ENCODE data around the gene RANBP3.

RANBP3 gene

DNA sequence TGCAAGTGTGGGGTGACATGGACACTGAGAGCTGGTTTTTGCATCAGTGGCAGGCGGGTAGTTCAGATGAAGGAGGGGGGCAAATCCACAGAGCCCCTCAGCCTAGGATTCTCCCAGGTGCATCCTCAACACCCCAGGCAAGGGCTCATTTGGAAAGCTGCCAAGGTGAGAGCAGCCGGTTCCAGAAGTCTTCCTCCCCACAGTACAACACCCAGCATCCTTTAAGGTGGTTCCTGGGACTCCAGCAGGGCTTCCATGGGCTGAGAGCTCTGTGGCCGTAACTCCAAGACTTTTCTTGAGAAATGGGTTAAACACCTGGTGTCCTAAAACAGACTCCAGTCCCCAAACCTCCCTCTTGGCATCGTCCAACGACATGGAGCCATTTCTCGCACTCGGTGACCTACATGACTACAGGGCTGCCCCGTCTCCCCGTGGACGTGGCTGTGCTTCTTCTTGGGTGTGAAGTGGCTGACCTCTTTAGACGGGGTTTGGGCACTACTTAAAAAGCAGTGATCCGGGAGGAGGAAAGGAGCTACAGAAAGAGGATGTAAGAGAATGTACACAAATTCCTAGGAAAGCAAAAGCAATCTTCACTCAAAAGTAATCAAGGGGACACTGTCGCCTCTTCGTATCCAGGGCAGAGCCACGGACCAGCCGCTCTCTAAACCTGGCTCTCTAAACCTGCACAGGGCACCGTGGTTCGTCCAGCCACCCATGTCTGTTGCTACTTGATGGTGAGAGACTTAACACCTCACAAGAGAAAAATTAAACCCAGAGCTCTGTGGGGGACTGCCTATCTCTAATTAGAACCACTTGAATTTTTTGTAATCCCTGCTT, 25.5 kb downstream of the RANBP3 start:
- no peak overlapping the region for H3K4me3 ChIP-seq (replicated peaks; ENCODE audit: low read depth, low read length)
- peaks cover 2% of the 10 kb centered on the region for H3K36me3 ChIP-seq (ENCODE audit: control insufficient read depth, insufficient read depth, low read length)
- no peak for DNase-seq (ENCODE audit: extremely low read depth, insufficient read length)
- TF ChIP-seq, protein P1, sequence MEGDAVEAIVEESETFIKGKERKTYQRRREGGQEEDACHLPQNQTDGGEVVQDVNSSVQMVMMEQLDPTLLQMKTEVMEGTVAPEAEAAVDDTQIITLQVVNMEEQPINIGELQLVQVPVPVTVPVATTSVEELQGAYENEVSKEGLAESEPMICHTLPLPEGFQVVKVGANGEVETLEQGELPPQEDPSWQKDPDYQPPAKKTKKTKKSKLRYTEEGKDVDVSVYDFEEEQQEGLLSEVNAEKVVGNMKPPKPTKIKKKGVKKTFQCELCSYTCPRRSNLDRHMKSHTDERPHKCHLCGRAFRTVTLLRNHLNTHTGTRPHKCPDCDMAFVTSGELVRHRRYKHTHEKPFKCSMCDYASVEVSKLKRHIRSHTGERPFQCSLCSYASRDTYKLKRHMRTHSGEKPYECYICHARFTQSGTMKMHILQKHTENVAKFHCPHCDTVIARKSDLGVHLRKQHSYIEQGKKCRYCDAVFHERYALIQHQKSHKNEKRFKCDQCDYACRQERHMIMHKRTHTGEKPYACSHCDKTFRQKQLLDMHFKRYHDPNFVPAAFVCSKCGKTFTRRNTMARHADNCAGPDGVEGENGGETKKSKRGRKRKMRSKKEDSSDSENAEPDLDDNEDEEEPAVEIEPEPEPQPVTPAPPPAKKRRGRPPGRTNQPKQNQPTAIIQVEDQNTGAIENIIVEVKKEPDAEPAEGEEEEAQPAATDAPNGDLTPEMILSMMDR (IDR thresholded peaks at IDR 0.05; ENCODE audit: insufficient read depth, low read length, poor library complexity, severe bottlenecking): no peak
- H3K27me3 ChIP-seq (replicated peaks; ENCODE audit: control insufficient read depth, insufficient read depth, low read length): no peaks in the 10 kb centered on the region

DNA sequence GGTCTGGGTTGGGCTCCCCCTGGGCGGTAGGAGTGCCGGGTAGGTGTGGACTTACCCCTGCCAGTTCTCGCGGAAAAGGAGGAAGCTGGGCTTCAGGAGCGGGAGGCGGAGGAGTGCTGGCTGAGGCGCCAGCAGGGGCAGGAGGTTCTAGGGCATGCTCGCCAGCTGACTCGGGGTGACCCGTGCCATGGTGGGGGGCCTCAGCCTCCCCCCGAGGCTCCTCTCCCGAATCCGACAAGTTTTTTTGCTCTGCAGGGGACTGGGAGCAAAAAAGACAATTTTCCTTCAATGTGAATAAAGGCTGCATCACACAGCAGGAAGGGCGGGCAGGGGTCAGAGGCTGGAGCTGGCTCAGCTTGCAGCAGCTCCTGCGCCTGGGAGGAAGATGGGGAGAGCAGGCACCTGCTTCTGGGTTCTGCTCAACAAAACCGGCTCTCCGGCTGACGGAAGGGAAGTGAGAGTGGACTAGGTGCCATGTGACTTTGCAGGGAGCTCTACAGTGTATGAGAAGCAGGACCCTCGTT, 26.5 kb downstream of the RANBP3 start:
- DNase-seq (ENCODE audit: extremely low read depth, insufficient read length): no peak
- TF ChIP-seq, protein P1 (IDR thresholded peaks at IDR 0.05; ENCODE audit: insufficient read depth, low read length, poor library complexity, severe bottlenecking): no peak
- H3K36me3 ChIP-seq (ENCODE audit: control insufficient read depth, insufficient read depth, low read length): peaks cover 5% of the 10 kb centered on the region
- H3K27me3 ChIP-seq (replicated peaks; ENCODE audit: control insufficient read depth, insufficient read depth, low read length): no peaks in the 10 kb centered on the region
- no peak overlapping the region for H3K4me3 ChIP-seq (replicated peaks; ENCODE audit: low read depth, low read length)

DNA sequence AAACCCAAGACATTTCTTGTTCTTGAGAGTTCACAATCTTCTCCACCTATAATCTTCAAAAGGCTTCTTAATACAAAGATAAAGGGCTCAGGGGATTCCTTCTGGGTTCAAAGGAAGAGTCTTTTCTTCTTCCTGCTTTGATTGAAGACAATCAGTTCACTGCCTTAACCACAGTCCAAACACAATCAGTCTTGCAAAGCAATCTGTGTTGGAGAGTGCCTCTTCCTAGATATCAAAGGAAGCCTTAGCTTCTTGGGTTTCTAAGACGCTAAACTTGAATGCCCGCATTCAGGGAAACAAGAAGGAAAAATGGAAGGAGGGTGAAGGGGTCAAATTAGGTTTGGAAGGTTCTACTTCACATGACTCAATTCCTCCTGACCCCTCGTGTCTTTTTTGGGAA, 27.2 kb downstream of the RANBP3 start:
- no peak for DNase-seq (ENCODE audit: extremely low read depth, insufficient read length)
- Histone ChIP-seq H3K27me3 (replicated peaks; ENCODE audit: control insufficient read depth, insufficient read depth, low read length) (no peaks in the 10 kb centered on the region), H3K4me3 (replicated peaks; ENCODE audit: low read depth, low read length) (no peak overlapping the region), H3K36me3 (ENCODE audit: control insufficient read depth, insufficient read depth, low read length) (peaks cover 6% of the 10 kb centered on the region)
- TF ChIP-seq, protein P1 (IDR thresholded peaks at IDR 0.05; ENCODE audit: insufficient read depth, low read length, poor library complexity, severe bottlenecking): no peak

DNA sequence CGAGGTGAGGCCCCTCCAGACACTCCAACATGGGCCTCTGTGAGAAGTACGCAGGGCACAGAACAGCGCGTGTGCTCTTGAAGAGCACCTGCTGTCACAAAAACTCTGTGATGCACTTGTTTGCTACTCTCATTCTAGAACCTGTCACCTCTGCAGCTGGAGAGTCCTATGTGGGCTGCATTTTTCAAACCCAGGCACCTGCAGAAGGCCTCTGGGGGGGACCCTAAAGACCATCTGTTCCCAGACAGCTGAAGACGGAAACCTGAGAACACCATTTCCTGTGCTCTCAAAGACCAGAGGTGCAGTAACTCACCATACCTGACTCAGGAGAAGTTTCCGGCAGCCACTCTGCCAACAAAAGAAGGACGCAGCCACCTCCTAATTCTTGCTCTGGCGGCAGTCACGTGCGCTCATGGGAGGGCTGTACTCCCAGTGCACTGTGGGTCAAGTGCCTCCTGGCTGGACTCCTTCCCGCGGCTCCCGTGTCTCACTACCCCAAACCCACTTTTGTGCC, 28.1 kb downstream of the RANBP3 start:
- Histone ChIP-seq H3K36me3 (ENCODE audit: control insufficient read depth, insufficient read depth, low read length) (peaks cover 6% of the 10 kb centered on the region), H3K4me3 (replicated peaks; ENCODE audit: low read depth, low read length) (no peak overlapping the region), H3K27me3 (replicated peaks; ENCODE audit: control insufficient read depth, insufficient read depth, low read length) (no peaks in the 10 kb centered on the region)
- DNase-seq (ENCODE audit: extremely low read depth, insufficient read length): no peak
- TF ChIP-seq, protein P1 (IDR thresholded peaks at IDR 0.05; ENCODE audit: insufficient read depth, low read length, poor library complexity, severe bottlenecking): no peak

DNA sequence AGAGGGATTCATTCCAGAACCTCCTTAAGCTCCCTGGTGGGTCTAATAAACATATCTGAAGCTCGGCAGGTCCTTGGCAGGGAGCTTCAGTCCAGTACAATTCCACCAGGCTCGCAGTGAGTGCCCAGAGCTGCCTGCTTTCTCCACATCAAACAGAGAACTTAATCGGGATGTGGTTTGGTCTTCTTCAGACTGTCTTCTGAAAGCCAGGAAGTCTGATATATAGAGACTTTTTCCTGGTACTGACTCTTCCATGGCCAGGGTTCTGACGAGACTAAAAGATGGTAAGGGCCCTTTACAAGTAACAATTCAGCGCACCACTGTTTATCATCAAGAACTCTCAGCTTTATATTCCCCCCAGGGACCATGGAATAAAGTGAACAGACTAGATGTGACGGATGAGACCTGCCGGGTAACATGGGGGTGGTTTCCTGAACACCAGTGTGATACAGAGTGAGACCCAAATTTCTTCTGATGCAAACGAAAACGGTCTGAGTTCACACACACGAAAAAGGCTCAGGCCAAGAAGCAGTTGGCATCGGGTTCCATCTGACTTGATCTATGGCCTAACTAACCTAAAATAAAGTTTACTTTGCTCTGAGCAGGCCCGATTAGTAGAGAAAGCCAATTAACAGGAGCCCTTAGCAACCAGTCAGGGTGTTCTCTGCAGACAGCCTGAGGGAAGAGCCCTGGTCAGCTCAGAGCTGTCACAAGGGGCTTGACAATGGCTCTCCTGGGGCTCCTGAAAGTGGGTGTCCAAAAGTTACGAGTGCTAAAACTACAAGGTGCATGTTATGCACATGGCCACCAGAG, 29.0 kb downstream of the RANBP3 start:
- Histone ChIP-seq H3K36me3 (ENCODE audit: control insufficient read depth, insufficient read depth, low read length) (peaks cover 7% of the 10 kb centered on the region), H3K27me3 (replicated peaks; ENCODE audit: control insufficient read depth, insufficient read depth, low read length) (no peaks in the 10 kb centered on the region), H3K4me3 (replicated peaks; ENCODE audit: low read depth, low read length) (no peak overlapping the region)
- DNase-seq (ENCODE audit: extremely low read depth, insufficient read length): no peak
- TF ChIP-seq, protein P1 (IDR thresholded peaks at IDR 0.05; ENCODE audit: insufficient read depth, low read length, poor library complexity, severe bottlenecking): no peak
